ENCODE measurements around the gene HES4. TPM values are rescaled to one million over a fixed set of nuclear protein-coding genes. Genes with fewer than 3 reads are reported as not detected.

Gene HES4
- total RNA-seq, 1 experiment from 2014 or later: 145 TPM

GRCh38 chr1:956636-957035, 43.3 kb downstream of the HES4 start:
- no peak overlapping the region for H3K4me3 ChIP-seq (replicated peaks in 1 of 2; ENCODE audit: low read depth in 1 of 2, low read length in 2 of 2)
- TF ChIP-seq MAX (IDR thresholded peaks at IDR 0.05) (no peak), CBX3 (IDR thresholded peaks at IDR 0.05; ENCODE audit: low read depth) (no peak), ZNF274 (IDR thresholded peaks at IDR 0.05; ENCODE audit: low read depth, low read length) (no peak), EZH2phosphoT487 (IDR thresholded peaks at IDR 0.05; ENCODE audit: borderline replicate concordance) (no peak), EZH2 (IDR thresholded peaks at IDR 0.05) (no peak), YY1 (IDR thresholded peaks at IDR 0.05; ENCODE audit: extremely low read depth, insufficient replicate concordance, low read depth, low read length) (no peak), POLR2AphosphoS5 (IDR thresholded peaks at IDR 0.05; ENCODE audit: low read depth, low read length) (no peak), RAD21 (IDR thresholded peaks at IDR 0.05; ENCODE audit: low read depth) (no peak), EGR1 (IDR thresholded peaks at IDR 0.05; ENCODE audit: low read depth) (no peak), SRF (IDR thresholded peaks at IDR 0.05; ENCODE audit: low read depth) (no peak), POLR2A (IDR thresholded peaks at IDR 0.05; ENCODE audit: borderline replicate concordance, extremely low read depth, insufficient read depth, insufficient read length) (no peak), ELF1 (IDR thresholded peaks at IDR 0.05; ENCODE audit: borderline replicate concordance, low read depth) (no peak), SIN3A (IDR thresholded peaks at IDR 0.05; ENCODE audit: low read depth) (no peak), JUND (IDR thresholded peaks at IDR 0.05) (no peak), CEBPB (IDR thresholded peaks at IDR 0.05; ENCODE audit: low read depth) (no peak), SP1 (IDR thresholded peaks at IDR 0.05; ENCODE audit: low read depth) (no peak)
- TF ChIP-seq, protein P1, sequence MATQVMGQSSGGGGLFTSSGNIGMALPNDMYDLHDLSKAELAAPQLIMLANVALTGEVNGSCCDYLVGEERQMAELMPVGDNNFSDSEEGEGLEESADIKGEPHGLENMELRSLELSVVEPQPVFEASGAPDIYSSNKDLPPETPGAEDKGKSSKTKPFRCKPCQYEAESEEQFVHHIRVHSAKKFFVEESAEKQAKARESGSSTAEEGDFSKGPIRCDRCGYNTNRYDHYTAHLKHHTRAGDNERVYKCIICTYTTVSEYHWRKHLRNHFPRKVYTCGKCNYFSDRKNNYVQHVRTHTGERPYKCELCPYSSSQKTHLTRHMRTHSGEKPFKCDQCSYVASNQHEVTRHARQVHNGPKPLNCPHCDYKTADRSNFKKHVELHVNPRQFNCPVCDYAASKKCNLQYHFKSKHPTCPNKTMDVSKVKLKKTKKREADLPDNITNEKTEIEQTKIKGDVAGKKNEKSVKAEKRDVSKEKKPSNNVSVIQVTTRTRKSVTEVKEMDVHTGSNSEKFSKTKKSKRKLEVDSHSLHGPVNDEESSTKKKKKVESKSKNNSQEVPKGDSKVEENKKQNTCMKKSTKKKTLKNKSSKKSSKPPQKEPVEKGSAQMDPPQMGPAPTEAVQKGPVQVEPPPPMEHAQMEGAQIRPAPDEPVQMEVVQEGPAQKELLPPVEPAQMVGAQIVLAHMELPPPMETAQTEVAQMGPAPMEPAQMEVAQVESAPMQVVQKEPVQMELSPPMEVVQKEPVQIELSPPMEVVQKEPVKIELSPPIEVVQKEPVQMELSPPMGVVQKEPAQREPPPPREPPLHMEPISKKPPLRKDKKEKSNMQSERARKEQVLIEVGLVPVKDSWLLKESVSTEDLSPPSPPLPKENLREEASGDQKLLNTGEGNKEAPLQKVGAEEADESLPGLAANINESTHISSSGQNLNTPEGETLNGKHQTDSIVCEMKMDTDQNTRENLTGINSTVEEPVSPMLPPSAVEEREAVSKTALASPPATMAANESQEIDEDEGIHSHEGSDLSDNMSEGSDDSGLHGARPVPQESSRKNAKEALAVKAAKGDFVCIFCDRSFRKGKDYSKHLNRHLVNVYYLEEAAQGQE (IDR thresholded peaks at IDR 0.05; ENCODE audit: low read depth): no peak
- TF ChIP-seq, protein P2, sequence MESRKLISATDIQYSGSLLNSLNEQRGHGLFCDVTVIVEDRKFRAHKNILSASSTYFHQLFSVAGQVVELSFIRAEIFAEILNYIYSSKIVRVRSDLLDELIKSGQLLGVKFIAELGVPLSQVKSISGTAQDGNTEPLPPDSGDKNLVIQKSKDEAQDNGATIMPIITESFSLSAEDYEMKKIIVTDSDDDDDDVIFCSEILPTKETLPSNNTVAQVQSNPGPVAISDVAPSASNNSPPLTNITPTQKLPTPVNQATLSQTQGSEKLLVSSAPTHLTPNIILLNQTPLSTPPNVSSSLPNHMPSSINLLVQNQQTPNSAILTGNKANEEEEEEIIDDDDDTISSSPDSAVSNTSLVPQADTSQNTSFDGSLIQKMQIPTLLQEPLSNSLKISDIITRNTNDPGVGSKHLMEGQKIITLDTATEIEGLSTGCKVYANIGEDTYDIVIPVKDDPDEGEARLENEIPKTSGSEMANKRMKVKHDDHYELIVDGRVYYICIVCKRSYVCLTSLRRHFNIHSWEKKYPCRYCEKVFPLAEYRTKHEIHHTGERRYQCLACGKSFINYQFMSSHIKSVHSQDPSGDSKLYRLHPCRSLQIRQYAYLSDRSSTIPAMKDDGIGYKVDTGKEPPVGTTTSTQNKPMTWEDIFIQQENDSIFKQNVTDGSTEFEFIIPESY (IDR thresholded peaks at IDR 0.05; ENCODE audit: extremely low read depth, insufficient replicate concordance, low read length): no peak
- TF ChIP-seq, protein P3, sequence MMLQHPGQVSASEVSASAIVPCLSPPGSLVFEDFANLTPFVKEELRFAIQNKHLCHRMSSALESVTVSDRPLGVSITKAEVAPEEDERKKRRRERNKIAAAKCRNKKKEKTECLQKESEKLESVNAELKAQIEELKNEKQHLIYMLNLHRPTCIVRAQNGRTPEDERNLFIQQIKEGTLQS (IDR thresholded peaks at IDR 0.05): no peak
- ChIA-PET CTCF (no interaction called here), RAD21 (ENCODE audit: low non-redundant PET in 1 of 2, low total read pairs in 2 of 2, uncharacterized antibody in 2 of 2, unreplicated experiment in 2 of 2) (no interaction called here), POLR2A (no interaction called here)
- intact Hi-C loops (cut with micrococcal nuclease): no loop called here
- peaks cover 8 to 15% of the 10 kb centered on the region in 2 experiments for H3K4me1 ChIP-seq (ENCODE audit: control insufficient read depth in 1 of 2, insufficient read depth in 2 of 2, low read length in 2 of 2)
- no peak overlapping the region for H2AFZ ChIP-seq (ENCODE audit: low read depth, low read length, poor library complexity, severe bottlenecking)
- DNase-seq (ENCODE audit: low read depth, low spot score) (no peak), ATAC-seq (no peak)
- BruUV-seq (replicated peaks): no TSS peak
- H4K20me1 ChIP-seq (ENCODE audit: insufficient read depth): no peaks in the 10 kb centered on the region; the same call in 1 of the 2 replicates
- H3K36me3 ChIP-seq (ENCODE audit: control insufficient read depth in 1 of 2, insufficient read depth in 2 of 2, low read length in 2 of 2): peaks cover 24 to 45% of the 10 kb centered on the region in 2 experiments; a peak in 3 of 4 replicates
- H3K27ac ChIP-seq (ENCODE audit: low read depth, low read length): no peak overlapping the region
- no peaks in the 10 kb centered on the region for H3K27me3 ChIP-seq (ENCODE audit: insufficient read depth, low read length)
- H3K9ac ChIP-seq (ENCODE audit: low read length): no peak overlapping the region
- no peaks in the 10 kb centered on the region for H3K9me2 ChIP-seq (ENCODE audit: insufficient read depth)
- H3K4me2 ChIP-seq (ENCODE audit: low read length): no peak overlapping the region
- H3K9me3 ChIP-seq (ENCODE audit: control insufficient read depth in 1 of 2, insufficient read depth in 1 of 2, low read depth in 1 of 2, low read length in 2 of 2): no peaks in the 10 kb centered on the region
- peaks cover 65% of the 10 kb centered on the region for H3K79me2 ChIP-seq (ENCODE audit: insufficient read depth, low read length)

Data from HCT116 (cell line).